ENCODE data around the gene COG4.
"Not testable (repeated sequence)": the region's sequence is repeated elsewhere in the genome, so short reads cannot be mapped to it uniquely, and the experiment has no call there.

The COG4 gene

GRCh38 chr16:70454222-70455034 lies 68.9 kb downstream of the COG4 start, which contains the start of gene FCSK:
Gene FCSK, plus strand, starts transcription at chr16:70454595. Its CDS starts 8,596 bp downstream, at chr16:70463191.
- peak; percentile 93 for DNase-seq (ENCODE audit: low spot score)

GRCh38 chr16:70453892-70454221 lies 69.5 kb downstream of the COG4 start:
- DNase-seq (ENCODE audit: low spot score), result no peak

- no peak for DNase-seq (ENCODE audit: low spot score)
These were observed 70.0 kb downstream of the COG4 start for GRCh38 chr16:70453117-70453891.

- DNase-seq (ENCODE audit: low spot score), result not testable (repeated sequence)
These were observed 72.4 kb downstream of the COG4 start for GRCh38 chr16:70451004-70451340.

GRCh38 chr16:70450142-70451003 lies 73.0 kb downstream of the COG4 start:
- peak; percentile 1 for DNase-seq (ENCODE audit: low spot score)

GRCh38 chr16:70448075-70448474 lies 75.3 kb downstream of the COG4 start:
- DNase-seq (ENCODE audit: low spot score), result no peak

GRCh38 chr16:70444249-70445063 lies 78.9 kb downstream of the COG4 start:
- DNase-seq (ENCODE audit: low spot score), result no peak

GRCh38 chr16:70442344-70442743 lies 81.0 kb downstream of the COG4 start:
- DNase-seq (ENCODE audit: low spot score), result no peak

- no peak for DNase-seq (ENCODE audit: low spot score)
These were observed 81.9 kb downstream of the COG4 start for GRCh38 chr16:70441406-70441990.

- DNase-seq (ENCODE audit: low spot score), result no peak
These were observed 83.2 kb downstream of the COG4 start for GRCh38 chr16:70440009-70440692.

- peak; percentile 97 for DNase-seq (ENCODE audit: low spot score)
These were observed 84.1 kb downstream of the COG4 start, which contains the start of gene ST3GAL2 for GRCh38 chr16:70438969-70439862. Gene ST3GAL2, minus strand, starts transcription at chr16:70439100. Its CDS starts 40,570 bp downstream, at chr16:70398530.

- DNase-seq (ENCODE audit: low spot score), result no peak
These were observed 84.8 kb downstream of the COG4 start for GRCh38 chr16:70438585-70438968.

GRCh38 chr16:70437582-70438557 lies 85.5 kb downstream of the COG4 start:
- DNase-seq (ENCODE audit: low spot score), result no peak

- peak; percentile 75 for DNase-seq (ENCODE audit: low spot score)
These were observed 86.3 kb downstream of the COG4 start for GRCh38 chr16:70437017-70437581.

GRCh38 chr16:70434484-70435260 lies 88.7 kb downstream of the COG4 start:
- no peak for DNase-seq (ENCODE audit: low spot score)

- no peak for DNase-seq (ENCODE audit: low spot score)
These were observed 89.8 kb downstream of the COG4 start for GRCh38 chr16:70433458-70434103.
